Measurements from ENCODE around the gene KDM6A. TPM values are rescaled to one million over a fixed set of nuclear protein-coding genes. Genes with fewer than 3 reads are reported as not detected.

The KDM6A gene
- total and polyA plus RNA-seq, 2 of the 13 experiments (the other 11 are each of a cell fraction or from before 2014, with no cell fraction given) = 16.7 to 18.2 TPM

GRCh38 chrX:45026036-45026435 is 153.0 kb downstream of the KDM6A start:
- Histone ChIP-seq H2AFZ (ENCODE audit: low read length) (no peak overlapping the region), H3K4me3 (replicated peaks in 1 of 3; ENCODE audit: insufficient read depth in 1 of 3, low read depth in 2 of 3, low read length in 3 of 3) (no peak overlapping the region), H3K27ac (ENCODE audit: extremely low read length, insufficient read depth, low read length) (no peak overlapping the region), H3K4me2 (ENCODE audit: low read depth, low read length) (no peak overlapping the region), H4K20me1 (ENCODE audit: insufficient read depth, low read length) (0 out of 2 replicates have a peak, but pooled peaks cover 2% of the 10 kb centered on the region), H3K4me1 (ENCODE audit: insufficient read depth, low read length) (peaks cover 25% of the 10 kb centered on the region), H3K9ac (ENCODE audit: insufficient read depth, low read depth, low read length) (no peak overlapping the region), H3K79me2 (ENCODE audit: insufficient read depth, low read length) (peaks cover 24% of the 10 kb centered on the region), H3K27me3 (ENCODE audit: control insufficient read depth in 1 of 2, insufficient read depth in 2 of 2, low read length in 2 of 2) (no peaks in the 10 kb centered on the region), H3K9me3 (ENCODE audit: low read length) (no peaks in the 10 kb centered on the region), H3K36me3 (replicated peaks in 1 of 2; ENCODE audit: control insufficient read depth in 1 of 2, insufficient read depth in 2 of 2, low read length in 2 of 2) (no peaks in the 10 kb centered on the region)
- ATAC-seq = no peak
- ChIA-PET CTCF (ENCODE audit: low intra/inter-chr PET ratio, low total read pairs) (no interaction called here), POLR2A (no interaction called here)
- intact Hi-C loops (cut with micrococcal nuclease; ENCODE audit: unreplicated experiment) (no loop called here), in situ Hi-C loops (cut with HindIII; ENCODE audit: extremely low pct_ligation_motif_present, low pct_unique_long_range_greater_than_20kb) (no loop called here)
- TF ChIP-seq ZBTB25 (CRISPR knock-in tag; IDR thresholded peaks at IDR 0.05) = no peak
- TF ChIP-seq HNF1A (IDR thresholded peaks at IDR 0.05; ENCODE audit: low read depth) = no peak
- TF ChIP-seq HNF1A (CRISPR knock-in tag; IDR thresholded peaks at IDR 0.05; ENCODE audit: borderline replicate concordance) = no peak
- DNase-seq (ENCODE audit: low spot score) = no peak
- 96% methylated on average over 2 of the region's 2 CpGs for WGBS (ENCODE audit: low lambda C conversion rate)
- BruUV-seq (replicated peaks) = no TSS peak
- FAIRE-seq = no peak
